OCI-LY7 (cell line): ENCODE results near the gene EIF4G2. TPM values are rescaled to one million over a fixed set of nuclear protein-coding genes. Genes with fewer than 3 reads are reported as not detected.
"Not testable (repeated sequence)": the region's sequence is repeated elsewhere in the genome, so short reads cannot be mapped to it uniquely, and the experiment has no call there.

Source experiments
- BruUV-seq: library from RNA; stranded (reverse); fragments of 400-500 nt; replicated peaks from 2 replicates; lab custom pipeline; 2021; lab: Mats Ljungman, UMichigan
- CTCF ChIA-PET: fragments of 300-600 bp; sonication (Branson Sonifier 250); formaldehyde crosslinking; loops from one replicate; lab custom pipeline; 2022; ENCODE audit warnings: antibody characterized with exemption; ENCODE audit not compliant: unreplicated experiment; lab: Charles Lee
- POLR2A ChIA-PET: fragments of 300-600 bp; sonication (Branson Sonifier 250); formaldehyde crosslinking; loops from one replicate; lab custom pipeline; 2022; ENCODE audit warnings: antibody characterized with exemption; lab: Charles Lee
- DNase-seq: peaks from one replicate; pipeline ENCODE4 v3.0.0-alpha.2; 2015; ENCODE audit warnings: low spot score
- H2AFZ ChIP-seq: fragments of 200-600 bp; sonication (generic), shearing (Covaris generic); 2 replicates; pipeline ENCODE4 v1.6.1; 2014; ENCODE audit warnings: mild to moderate bottlenecking, antibody characterized with exemption, low read length, moderate library complexity
- H3K27ac ChIP-seq: fragments of 200-600 bp; sonication (generic); 2 replicates; pipeline ENCODE4 v1.5.1; 2014; ENCODE audit warnings: mixed run types, low read depth, mild to moderate bottlenecking, moderate library complexity, low read length, inconsistent platforms; ENCODE audit not compliant: poor library complexity, severe bottlenecking
- H3K36me3 ChIP-seq: fragments of 200-600 bp; sonication (generic); 2 replicates; pipeline ENCODE4 v1.6.1; 2014; ENCODE audit warnings: mild to moderate bottlenecking, antibody characterized with exemption, low read length, moderate library complexity, mixed read lengths; ENCODE audit not compliant: insufficient read depth
- H3K4me1 ChIP-seq: fragments of 200-600 bp; sonication (generic); 2 replicates; pipeline ENCODE4 v1.5.1; 2014; ENCODE audit warnings: mild to moderate bottlenecking, low read length; ENCODE audit not compliant: insufficient read depth, poor library complexity, severe bottlenecking
- H3K4me2 ChIP-seq: fragments of 200-600 bp; sonication (generic); 2 replicates; pipeline ENCODE4 v1.6.1; 2014; ENCODE audit warnings: mild to moderate bottlenecking, low read length
- H3K4me3 ChIP-seq: fragments of 200-600 bp; sonication (generic); 2 replicates; pipeline ENCODE4 v1.5.1; 2014; ENCODE audit warnings: mild to moderate bottlenecking, low read depth, low read length; ENCODE audit not compliant: poor library complexity, severe bottlenecking
- H3K79me2 ChIP-seq: fragments of 200-600 bp; sonication (generic); 2 replicates; pipeline ENCODE4 v1.6.1; 2016; ENCODE audit warnings: low read depth, mild to moderate bottlenecking, low read length, moderate library complexity, mixed read lengths; ENCODE audit not compliant: insufficient read depth
- H3K9me2 ChIP-seq: fragments of 200-600 bp; sonication (generic); 2 replicates; pipeline ENCODE4 v1.6.1; 2016; ENCODE audit warnings: mild to moderate bottlenecking, low read length, mixed read lengths; ENCODE audit not compliant: insufficient read depth
- H3K9me3 ChIP-seq: fragments of 200-600 bp; sonication (generic); 2 replicates; pipeline ENCODE4 v1.6.1; 2014; ENCODE audit warnings: mild to moderate bottlenecking, mixed run types, low read length, mixed read lengths
- H4K20me1 ChIP-seq: fragments of 200-600 bp; sonication (generic); 2 replicates; pipeline ENCODE4 v1.6.1; 2014; ENCODE audit warnings: mild to moderate bottlenecking, antibody characterized with exemption, low read length, moderate library complexity, mixed read lengths; ENCODE audit not compliant: insufficient read depth
- EZH2phosphoT487 ChIP-seq: fragments of 200-600 bp; sonication (generic); IDR thresholded peaks from 2 replicates; pipeline ENCODE4 v1.6.1; 2018; ENCODE audit warnings: low read depth, borderline replicate concordance, mild to moderate bottlenecking, mixed run types, antibody characterized with exemption, low read length, moderate library complexity, mixed read lengths
- intact Hi-C: fragments of 100-400 bp; cut with micrococcal nuclease; formaldehyde crosslinking; loops from one replicate; pipeline ENCODE4 v1.10.0; 2022; ENCODE audit not compliant: unreplicated experiment
- total RNA-seq, 2 experiments: library from RNA; depleted of rRNA in 1 of 2; stranded (reverse); fragments of >200 nt in 1 of 2; shearing (Covaris generic) in 1 of 2; gene quantifications; 2 replicates each; pipeline ENCODE4 v1.2.3, GENCODE V29; 2014 to 2022
- TF ChIP-seq, protein P1 (sequence below): fragments of 200-600 bp; sonication (generic); conservative IDR thresholded peaks from 2 replicates; pipeline ENCODE4 v1.5.1; 2014; ENCODE audit warnings: mild to moderate bottlenecking, antibody characterized with exemption, low read length, moderate library complexity, mixed read lengths

The EIF4G2 gene
- total RNA-seq, 2 experiments from 2014 or later = 317 to 502 TPM

DNA sequence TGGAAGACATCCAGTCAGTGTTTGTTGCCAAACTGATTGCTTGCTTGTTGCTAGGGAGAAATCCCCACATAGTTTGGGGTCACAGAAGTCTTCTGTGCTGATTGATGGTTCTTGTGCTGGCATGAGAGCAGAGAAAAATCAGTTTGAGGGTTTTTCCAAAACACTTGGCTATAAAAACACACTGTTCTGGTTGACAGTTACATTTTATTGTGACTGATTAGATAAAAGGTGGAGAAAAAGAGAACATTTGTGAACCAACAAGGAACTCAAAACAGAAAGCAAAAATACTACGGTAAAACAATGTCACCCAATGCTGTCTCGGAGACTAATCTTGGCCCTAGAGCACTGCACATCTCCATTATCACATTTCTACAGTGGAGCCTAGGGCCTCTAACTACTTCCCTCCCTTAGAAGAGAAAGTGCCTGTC lies 14.4 kb upstream of the EIF4G2 start:
- DNase-seq = no peak
- Histone ChIP-seq H3K27ac (no peak overlapping the region), H3K79me2 (no peaks in the 10 kb centered on the region), H3K9me2 (no peaks in the 10 kb centered on the region), H3K9me3 (no peaks in the 10 kb centered on the region), H2AFZ (no peak overlapping the region), H4K20me1 (no peaks in the 10 kb centered on the region), H3K36me3 (no peaks in the 10 kb centered on the region), H3K4me1 (peaks cover 9% of the 10 kb centered on the region), H3K4me2 (no peak overlapping the region), H3K4me3 (no peak overlapping the region)
- no peak for TF ChIP-seq EZH2phosphoT487
- TF ChIP-seq, protein P1, sequence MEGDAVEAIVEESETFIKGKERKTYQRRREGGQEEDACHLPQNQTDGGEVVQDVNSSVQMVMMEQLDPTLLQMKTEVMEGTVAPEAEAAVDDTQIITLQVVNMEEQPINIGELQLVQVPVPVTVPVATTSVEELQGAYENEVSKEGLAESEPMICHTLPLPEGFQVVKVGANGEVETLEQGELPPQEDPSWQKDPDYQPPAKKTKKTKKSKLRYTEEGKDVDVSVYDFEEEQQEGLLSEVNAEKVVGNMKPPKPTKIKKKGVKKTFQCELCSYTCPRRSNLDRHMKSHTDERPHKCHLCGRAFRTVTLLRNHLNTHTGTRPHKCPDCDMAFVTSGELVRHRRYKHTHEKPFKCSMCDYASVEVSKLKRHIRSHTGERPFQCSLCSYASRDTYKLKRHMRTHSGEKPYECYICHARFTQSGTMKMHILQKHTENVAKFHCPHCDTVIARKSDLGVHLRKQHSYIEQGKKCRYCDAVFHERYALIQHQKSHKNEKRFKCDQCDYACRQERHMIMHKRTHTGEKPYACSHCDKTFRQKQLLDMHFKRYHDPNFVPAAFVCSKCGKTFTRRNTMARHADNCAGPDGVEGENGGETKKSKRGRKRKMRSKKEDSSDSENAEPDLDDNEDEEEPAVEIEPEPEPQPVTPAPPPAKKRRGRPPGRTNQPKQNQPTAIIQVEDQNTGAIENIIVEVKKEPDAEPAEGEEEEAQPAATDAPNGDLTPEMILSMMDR = no peak
- POLR2A ChIA-PET = interaction anchor here (0.6 kb wide), 1 partner anchor 950 kb away, joined by 3 read pairs; no protein-coding TSS in a partner anchor
- intact Hi-C loops = no loop called here
- no TSS peak for BruUV-seq
- CTCF ChIA-PET = interaction anchor here (1.0 kb wide), 1 partner anchor 14 kb away, joined by 3 read pairs; the partner anchor contains the start of gene EIF4G2

- POLR2A ChIA-PET, H2AFZ ChIP-seq, H3K36me3 ChIP-seq, H4K20me1 ChIP-seq, H3K4me2 ChIP-seq, H3K27ac ChIP-seq, H3K4me1 ChIP-seq, intact Hi-C loops, H3K9me3 ChIP-seq, H3K79me2 ChIP-seq, BruUV-seq, H3K9me2 ChIP-seq, DNase-seq, H3K4me3 ChIP-seq: not testable (repeated sequence)
- CTCF ChIA-PET = interaction anchor here (1.0 kb wide), 1 partner anchor 13 kb away, joined by 3 read pairs; the partner anchor contains the start of gene EIF4G2
Observed at GRCh38 chr11:10822491-10822890, 13.8 kb upstream of the EIF4G2 start.

- H3K4me3 ChIP-seq = no peak overlapping the region
- no peaks in the 10 kb centered on the region for H3K79me2 ChIP-seq
- no peaks in the 10 kb centered on the region for H3K4me1 ChIP-seq
- TF ChIP-seq, protein P1 = no peak
- TF ChIP-seq EZH2phosphoT487 = no peak
- no peaks in the 10 kb centered on the region; the same call in 1 of the 2 replicates for H3K36me3 ChIP-seq
- no peak overlapping the region for H3K4me2 ChIP-seq
- H2AFZ ChIP-seq = no peak overlapping the region
- no peak for DNase-seq
- H4K20me1 ChIP-seq = no peaks in the 10 kb centered on the region
- no peak overlapping the region for H3K27ac ChIP-seq
- ChIA-PET CTCF (no interaction called here), POLR2A (interaction anchor here (0.7 kb wide), 1 partner anchor 14 kb away, joined by 3 read pairs; no protein-coding TSS in a partner anchor)
- intact Hi-C loops = no loop called here
- H3K9me3 ChIP-seq = no peaks in the 10 kb centered on the region
- no TSS peak for BruUV-seq
- no peaks in the 10 kb centered on the region for H3K9me2 ChIP-seq
Observed at GRCh38 chr11:10818594-10818993, 9.9 kb upstream of the EIF4G2 start.
